Calu3 (cell line): Measurements from ENCODE around the gene KCNH5. TPM values are rescaled to one million over a fixed set of nuclear protein-coding genes. Genes with fewer than 3 reads are reported as not detected.

Experiments used
- BruUV-seq: library from RNA; stranded (reverse); fragments of 400-500 nt; replicated peaks from 2 replicates; lab custom pipeline; 2021; lab: Mats Ljungman, UMichigan
- CTCF ChIA-PET: fragments of 300-600 bp; sonication (Branson Sonifier 250); formaldehyde crosslinking; loops from one replicate; lab custom pipeline; 2022; ENCODE audit warnings: antibody characterized with exemption; lab: Charles Lee
- DNase-seq: peaks from one replicate; pipeline ENCODE4 v3.0.0; 2022
- H3K27ac Mint-ChIP-seq: one replicate; pipeline ENCODE4 v1.8.0; 2022; ENCODE audit warnings: mixed read lengths; ENCODE audit not compliant: unreplicated experiment
- H3K27me3 Mint-ChIP-seq: one replicate; pipeline ENCODE4 v1.8.0; 2022; ENCODE audit warnings: mixed read lengths; ENCODE audit not compliant: unreplicated experiment
- H3K36me3 Mint-ChIP-seq: one replicate; pipeline ENCODE4 v1.8.0; 2022; ENCODE audit warnings: mild to moderate bottlenecking, moderate library complexity, mixed read lengths; ENCODE audit not compliant: insufficient read depth, unreplicated experiment
- H3K4me1 Mint-ChIP-seq: one replicate; pipeline ENCODE4 v1.8.0; 2022; ENCODE audit warnings: mild to moderate bottlenecking, low read depth, mixed read lengths; ENCODE audit not compliant: unreplicated experiment
- H3K4me3 Mint-ChIP-seq: one replicate; pipeline ENCODE4 v1.8.0; 2022; ENCODE audit warnings: mild to moderate bottlenecking, low read depth, moderate library complexity, mixed read lengths; ENCODE audit not compliant: unreplicated experiment
- H3K9me3 Mint-ChIP-seq: one replicate; pipeline ENCODE4 v1.8.0; 2022; ENCODE audit warnings: low read depth, mixed read lengths; ENCODE audit not compliant: unreplicated experiment
- CTCF ChIP-seq: fragments of 200-600 bp; IDR thresholded peaks from one replicate; pipeline ENCODE4 v1.8.0; 2022; ENCODE audit warnings: antibody characterized with exemption; ENCODE audit not compliant: unreplicated experiment
- intact Hi-C: fragments of 100-400 bp; cut with micrococcal nuclease; formaldehyde crosslinking; loops from one replicate; pipeline ENCODE4 v1.10.0; 2022; ENCODE audit not compliant: unreplicated experiment
- total RNA-seq: library from RNA; stranded (reverse); gene quantifications from 2 replicates; pipeline ENCODE4 v1.2.3, GENCODE V29; 2022

The KCNH5 gene
- total RNA-seq, 1 experiment from 2014 or later, result not detected

- no peak for DNase-seq
- Mint-ChIP-seq H3K27me3 (no peaks in the 10 kb centered on the region), H3K4me3 (no peak overlapping the region), H3K4me1 (no peaks in the 10 kb centered on the region), H3K9me3 (no peaks in the 10 kb centered on the region), H3K27ac (no peak overlapping the region), H3K36me3 (no peaks in the 10 kb centered on the region)
- BruUV-seq, result no TSS peak
- CTCF ChIA-PET, result no interaction called here
- no peak for TF ChIP-seq CTCF
- intact Hi-C loops, result no loop called here
These were observed 150.5 kb downstream of the KCNH5 start for GRCh38 chr14:62894736-62895135.

GRCh38 chr14:62889364-62889763 lies 155.9 kb downstream of the KCNH5 start:
- no peak for DNase-seq
- no peaks in the 10 kb centered on the region for H3K36me3 Mint-ChIP-seq
- H3K27me3 Mint-ChIP-seq, result no peaks in the 10 kb centered on the region
- no TSS peak for BruUV-seq
- CTCF ChIA-PET, result no interaction called here
- H3K9me3 Mint-ChIP-seq, result no peaks in the 10 kb centered on the region
- intact Hi-C loops, result no loop called here
- H3K27ac Mint-ChIP-seq, result no peak overlapping the region
- H3K4me3 Mint-ChIP-seq, result no peak overlapping the region
- no peaks in the 10 kb centered on the region for H3K4me1 Mint-ChIP-seq
- no peak for TF ChIP-seq CTCF

- no peak for DNase-seq
- no peak overlapping the region for H3K27ac Mint-ChIP-seq
- intact Hi-C loops, result no loop called here
- CTCF ChIA-PET, result no interaction called here
- no peak overlapping the region for H3K4me3 Mint-ChIP-seq
- no peaks in the 10 kb centered on the region for H3K4me1 Mint-ChIP-seq
- no peaks in the 10 kb centered on the region for H3K9me3 Mint-ChIP-seq
- no peaks in the 10 kb centered on the region for H3K27me3 Mint-ChIP-seq
- no peak for TF ChIP-seq CTCF
- no TSS peak for BruUV-seq
- no peaks in the 10 kb centered on the region for H3K36me3 Mint-ChIP-seq
These were observed 158.8 kb downstream of the KCNH5 start for GRCh38 chr14:62886461-62886860.

GRCh38 chr14:62885451-62885850 lies 159.8 kb downstream of the KCNH5 start:
- no peaks in the 10 kb centered on the region for H3K9me3 Mint-ChIP-seq
- CTCF ChIA-PET, result no interaction called here
- BruUV-seq, result no TSS peak
- no peak for TF ChIP-seq CTCF
- H3K4me1 Mint-ChIP-seq, result no peaks in the 10 kb centered on the region
- H3K36me3 Mint-ChIP-seq, result no peaks in the 10 kb centered on the region
- no peak overlapping the region for H3K4me3 Mint-ChIP-seq
- no peaks in the 10 kb centered on the region for H3K27me3 Mint-ChIP-seq
- H3K27ac Mint-ChIP-seq, result no peak overlapping the region
- intact Hi-C loops, result no loop called here
- DNase-seq, result no peak
